ENCODE results near the gene ALDH1A3.

The ALDH1A3 gene

GRCh38 chr15:100878648-100879047 lies 983 bp upstream of the ALDH1A3 start:
- Histone ChIP-seq H3K36me3 (ENCODE audit: control insufficient read depth in 2 of 2, insufficient read depth in 1 of 2, low read length in 2 of 2) (no peaks in the 10 kb centered on the region), H3K9me3 (ENCODE audit: control insufficient read depth, insufficient read depth, low read depth, low read length) (no peaks in the 10 kb centered on the region), H3K4me3 (ENCODE audit: low read depth, low read length) (no peak overlapping the region), H3K4me1 (ENCODE audit: control insufficient read depth, insufficient read depth, low read length) (peaks cover 3% of the 10 kb centered on the region), H3K27ac (ENCODE audit: extremely low read depth, low read depth, low read length) (peak overlapping the region; percentile 63; the same call in 1 of the 2 replicates)
- ChIA-PET CTCF (interaction anchor here (1.9 to 3.3 kb wide), 3 partner anchors 14 to 129 kb away, joined by 7 to 16 read pairs (median 13); partner anchors contain the start of gene LRRK1), POLR2A (interaction anchor here (1.3 kb wide), 1 partner anchor 39 kb away, joined by 6 read pairs; no protein-coding TSS in a partner anchor)
- TF ChIP-seq HOXC10 (CRISPR knock-in tag; IDR thresholded peaks at IDR 0.05) (no peak), ZNF311 (tag by site-specific recombination; IDR thresholded peaks at IDR 0.05; ENCODE audit: borderline replicate concordance) (no peak), ZNF335 (tag by site-specific recombination; conservative IDR thresholded peaks at IDR 0.05) (0 out of 2 replicates have a peak, but pooled peaks have one; percentile 16), ZNF155 (tag by site-specific recombination; IDR thresholded peaks at IDR 0.05) (no peak), GLIS2 (tag by site-specific recombination; IDR thresholded peaks at IDR 0.05) (no peak), ZNF169 (tag by site-specific recombination; IDR thresholded peaks at IDR 0.05) (no peak)

DNA sequence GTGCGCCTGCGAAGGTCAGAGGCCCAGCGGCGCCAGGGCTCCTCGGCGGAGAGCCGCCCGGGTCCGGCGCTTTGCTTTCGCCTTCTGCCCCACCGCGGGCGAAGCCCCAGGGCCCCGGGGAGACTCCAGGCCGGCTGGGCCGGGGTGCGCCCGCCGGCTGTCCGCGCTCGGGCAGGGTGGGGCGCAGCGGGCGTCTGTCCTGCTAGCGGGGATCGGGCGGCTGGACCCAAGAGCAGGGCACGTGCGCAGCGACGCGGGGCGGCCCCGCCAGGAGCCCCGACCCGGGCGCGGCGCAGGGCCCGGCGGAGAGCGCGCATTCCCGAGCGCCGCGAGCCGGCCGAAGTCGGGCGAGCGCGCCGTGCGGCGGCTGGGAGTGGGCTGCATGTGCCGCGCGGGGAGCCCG lies 569 bp upstream of the ALDH1A3 start:
- TF ChIP-seq ZNF19 (tag by site-specific recombination; IDR thresholded peaks at IDR 0.05; ENCODE audit: low read depth), result no peak
- TF ChIP-seq ZNF513 (tag by site-specific recombination; IDR thresholded peaks at IDR 0.05), result no peak
- TF ChIP-seq ZNF404 (tag by site-specific recombination; IDR thresholded peaks at IDR 0.05), result no peak
- no peak for TF ChIP-seq ZNF488 (tag by site-specific recombination; IDR thresholded peaks at IDR 0.05)
- no peak for TF ChIP-seq IKZF3 (tag by site-specific recombination; IDR thresholded peaks at IDR 0.05)
- TF ChIP-seq ZNF664 (tag by site-specific recombination; IDR thresholded peaks at IDR 0.05), result no peak
- TF ChIP-seq GLI2 (tag by site-specific recombination; IDR thresholded peaks at IDR 0.05; ENCODE audit: borderline replicate concordance, low read depth), result no peak
- TF ChIP-seq HOXA7 (CRISPR knock-in tag; IDR thresholded peaks at IDR 0.05; ENCODE audit: borderline replicate concordance), result no peak
- TF ChIP-seq ZNF26 (tag by site-specific recombination; IDR thresholded peaks at IDR 0.05), result no peak
- TF ChIP-seq ZBTB10 (tag by site-specific recombination; IDR thresholded peaks at IDR 0.05), result no peak
- TF ChIP-seq OVOL3 (tag by site-specific recombination; IDR thresholded peaks at IDR 0.05), result no peak
- TF ChIP-seq, protein P1, sequence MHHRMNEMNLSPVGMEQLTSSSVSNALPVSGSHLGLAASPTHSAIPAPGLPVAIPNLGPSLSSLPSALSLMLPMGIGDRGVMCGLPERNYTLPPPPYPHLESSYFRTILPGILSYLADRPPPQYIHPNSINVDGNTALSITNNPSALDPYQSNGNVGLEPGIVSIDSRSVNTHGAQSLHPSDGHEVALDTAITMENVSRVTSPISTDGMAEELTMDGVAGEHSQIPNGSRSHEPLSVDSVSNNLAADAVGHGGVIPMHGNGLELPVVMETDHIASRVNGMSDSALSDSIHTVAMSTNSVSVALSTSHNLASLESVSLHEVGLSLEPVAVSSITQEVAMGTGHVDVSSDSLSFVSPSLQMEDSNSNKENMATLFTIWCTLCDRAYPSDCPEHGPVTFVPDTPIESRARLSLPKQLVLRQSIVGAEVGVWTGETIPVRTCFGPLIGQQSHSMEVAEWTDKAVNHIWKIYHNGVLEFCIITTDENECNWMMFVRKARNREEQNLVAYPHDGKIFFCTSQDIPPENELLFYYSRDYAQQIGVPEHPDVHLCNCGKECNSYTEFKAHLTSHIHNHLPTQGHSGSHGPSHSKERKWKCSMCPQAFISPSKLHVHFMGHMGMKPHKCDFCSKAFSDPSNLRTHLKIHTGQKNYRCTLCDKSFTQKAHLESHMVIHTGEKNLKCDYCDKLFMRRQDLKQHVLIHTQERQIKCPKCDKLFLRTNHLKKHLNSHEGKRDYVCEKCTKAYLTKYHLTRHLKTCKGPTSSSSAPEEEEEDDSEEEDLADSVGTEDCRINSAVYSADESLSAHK (tag by site-specific recombination; IDR thresholded peaks at IDR 0.05), result no peak
- TF ChIP-seq, protein P2, sequence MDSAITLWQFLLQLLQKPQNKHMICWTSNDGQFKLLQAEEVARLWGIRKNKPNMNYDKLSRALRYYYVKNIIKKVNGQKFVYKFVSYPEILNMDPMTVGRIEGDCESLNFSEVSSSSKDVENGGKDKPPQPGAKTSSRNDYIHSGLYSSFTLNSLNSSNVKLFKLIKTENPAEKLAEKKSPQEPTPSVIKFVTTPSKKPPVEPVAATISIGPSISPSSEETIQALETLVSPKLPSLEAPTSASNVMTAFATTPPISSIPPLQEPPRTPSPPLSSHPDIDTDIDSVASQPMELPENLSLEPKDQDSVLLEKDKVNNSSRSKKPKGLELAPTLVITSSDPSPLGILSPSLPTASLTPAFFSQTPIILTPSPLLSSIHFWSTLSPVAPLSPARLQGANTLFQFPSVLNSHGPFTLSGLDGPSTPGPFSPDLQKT (IDR thresholded peaks at IDR 0.05; ENCODE audit: borderline replicate concordance, low read depth, low read length), result no peak
- POLR2A ChIA-PET, result interaction anchor here (0.6 to 1.3 kb wide), 3 partner anchors 39 to 358 kb away, joined by 3 to 6 read pairs (median 6); no protein-coding TSS in a partner anchor
- peak overlapping the region; percentile 63; the same call in 1 of the 2 replicates for H3K27ac ChIP-seq (ENCODE audit: extremely low read depth, low read depth, low read length)
- H3K36me3 ChIP-seq (ENCODE audit: control insufficient read depth in 2 of 2, insufficient read depth in 1 of 2, low read length in 2 of 2), result no peaks in the 10 kb centered on the region
- no peaks in the 10 kb centered on the region for H3K9me3 ChIP-seq (ENCODE audit: control insufficient read depth, insufficient read depth, low read depth, low read length)
- CTCF ChIA-PET, result interaction anchor here (1.9 to 3.3 kb wide), 3 partner anchors 14 to 129 kb away, joined by 7 to 16 read pairs (median 13); partner anchors contain the start of gene LRRK1
- H3K4me1 ChIP-seq (ENCODE audit: control insufficient read depth, insufficient read depth, low read length), result peaks cover 3% of the 10 kb centered on the region
- H3K4me3 ChIP-seq (ENCODE audit: low read depth, low read length), result peak overlapping the region; percentile 52
